ENCODE data around the gene ASF1B.

ASF1B gene

GRCh38 chr19:14138576-14139265, 2.3 kb upstream of the ASF1B start:
- Histone ChIP-seq H3K4me1 (ENCODE audit: control insufficient read depth in 5 of 5, insufficient read depth in 5 of 5, low read length in 5 of 5) (peaks cover 0 to 40% (median 27%) of the 10 kb centered on the region in 5 donors), H3K4me3 (ENCODE audit: low read depth in 1 of 5, low read length in 5 of 5) (no peak overlapping the region), H3K27me3 (ENCODE audit: control insufficient read depth in 5 of 5, insufficient read depth in 4 of 5, low read length in 5 of 5) (no peaks in the 10 kb centered on the region), H3K9ac (ENCODE audit: low read length in 5 of 5) (peak overlapping the region in 3 of 5 donors; percentile 8 to 73 (median 47)), H3K36me3 (ENCODE audit: control insufficient read depth in 5 of 5, insufficient read depth in 5 of 5, low read length in 5 of 5) (no peaks in the 10 kb centered on the region), H3K27ac (ENCODE audit: low read depth, low read length) (peak overlapping the region; percentile 97), H3K9me3 (ENCODE audit: control insufficient read depth in 5 of 5, low read length in 5 of 5) (no peaks in the 10 kb centered on the region)

- Histone ChIP-seq H3K4me3 (ENCODE audit: low read depth in 1 of 5, low read length in 5 of 5) (peak overlapping the region in 4 of 5 donors; percentile 54 to 79 (median 73)), H3K27me3 (ENCODE audit: control insufficient read depth in 5 of 5, insufficient read depth in 4 of 5, low read length in 5 of 5) (no peaks in the 10 kb centered on the region), H3K36me3 (ENCODE audit: control insufficient read depth in 5 of 5, insufficient read depth in 5 of 5, low read length in 5 of 5) (no peaks in the 10 kb centered on the region), H3K4me1 (ENCODE audit: control insufficient read depth in 5 of 5, insufficient read depth in 5 of 5, low read length in 5 of 5) (peaks cover 0 to 40% (median 27%) of the 10 kb centered on the region in 5 donors), H3K27ac (ENCODE audit: low read depth, low read length) (peak overlapping the region; percentile 46), H3K9ac (ENCODE audit: low read length in 5 of 5) (peak overlapping the region in 4 of 5 donors; percentile 59 to 75 (median 67)), H3K9me3 (ENCODE audit: control insufficient read depth in 5 of 5, low read length in 5 of 5) (no peaks in the 10 kb centered on the region)
These were observed 342 bp downstream of the ASF1B start for GRCh38 chr19:14135985-14136508.

- no peak overlapping the region for H3K4me3 ChIP-seq (ENCODE audit: low read depth in 1 of 5, low read length in 5 of 5)
- H3K4me1 ChIP-seq (ENCODE audit: control insufficient read depth in 5 of 5, insufficient read depth in 5 of 5, low read length in 5 of 5) = peaks cover 0 to 42% (median 27%) of the 10 kb centered on the region in 5 donors
- H3K9ac ChIP-seq (ENCODE audit: low read length in 5 of 5) = no peak overlapping the region
- no peaks in the 10 kb centered on the region for H3K36me3 ChIP-seq (ENCODE audit: control insufficient read depth in 5 of 5, insufficient read depth in 5 of 5, low read length in 5 of 5)
- no peaks in the 10 kb centered on the region for H3K27me3 ChIP-seq (ENCODE audit: control insufficient read depth in 5 of 5, insufficient read depth in 4 of 5, low read length in 5 of 5)
- no peaks in the 10 kb centered on the region for H3K9me3 ChIP-seq (ENCODE audit: control insufficient read depth in 5 of 5, low read length in 5 of 5)
- no peak overlapping the region for H3K27ac ChIP-seq (ENCODE audit: low read depth, low read length)
These were observed 1.0 kb downstream of the ASF1B start for GRCh38 chr19:14135355-14135754.

- H3K9ac ChIP-seq (ENCODE audit: low read length in 5 of 5) = peak overlapping the region in 1 of 5 donors; percentile 38
- no peaks in the 10 kb centered on the region for H3K36me3 ChIP-seq (ENCODE audit: control insufficient read depth in 5 of 5, insufficient read depth in 5 of 5, low read length in 5 of 5)
- no peak overlapping the region for H3K4me3 ChIP-seq (ENCODE audit: low read depth in 1 of 5, low read length in 5 of 5)
- peak overlapping the region; percentile 86 for H3K27ac ChIP-seq (ENCODE audit: low read depth, low read length)
- peaks cover 9 to 32% (median 27%) of the 10 kb centered on the region in 5 donors for H3K4me1 ChIP-seq (ENCODE audit: control insufficient read depth in 5 of 5, insufficient read depth in 5 of 5, low read length in 5 of 5)
- no peaks in the 10 kb centered on the region for H3K27me3 ChIP-seq (ENCODE audit: control insufficient read depth in 5 of 5, insufficient read depth in 4 of 5, low read length in 5 of 5)
- no peaks in the 10 kb centered on the region for H3K9me3 ChIP-seq (ENCODE audit: control insufficient read depth in 5 of 5, low read length in 5 of 5)
These were observed 8.4 kb downstream of the ASF1B start for GRCh38 chr19:14127929-14128509.

GRCh38 chr19:14127176-14127575, 9.2 kb downstream of the ASF1B start:
- no peaks in the 10 kb centered on the region for H3K36me3 ChIP-seq (ENCODE audit: control insufficient read depth in 5 of 5, insufficient read depth in 5 of 5, low read length in 5 of 5)
- peak overlapping the region; percentile 86 for H3K27ac ChIP-seq (ENCODE audit: low read depth, low read length)
- no peak overlapping the region for H3K4me3 ChIP-seq (ENCODE audit: low read depth in 1 of 5, low read length in 5 of 5)
- peaks cover 9 to 32% (median 27%) of the 10 kb centered on the region in 5 donors for H3K4me1 ChIP-seq (ENCODE audit: control insufficient read depth in 5 of 5, insufficient read depth in 5 of 5, low read length in 5 of 5)
- H3K9me3 ChIP-seq (ENCODE audit: control insufficient read depth in 5 of 5, low read length in 5 of 5) = no peaks in the 10 kb centered on the region
- no peaks in the 10 kb centered on the region for H3K27me3 ChIP-seq (ENCODE audit: control insufficient read depth in 5 of 5, insufficient read depth in 4 of 5, low read length in 5 of 5)
- peak overlapping the region in 3 of 5 donors; percentile 2 to 19 (median 16) for H3K9ac ChIP-seq (ENCODE audit: low read length in 5 of 5)

- Histone ChIP-seq H3K27me3 (ENCODE audit: control insufficient read depth in 5 of 5, insufficient read depth in 4 of 5, low read length in 5 of 5) (no peaks in the 10 kb centered on the region), H3K9me3 (ENCODE audit: control insufficient read depth in 5 of 5, low read length in 5 of 5) (no peaks in the 10 kb centered on the region), H3K4me3 (ENCODE audit: low read depth in 1 of 5, low read length in 5 of 5) (no peak overlapping the region), H3K9ac (ENCODE audit: low read length in 5 of 5) (no peak overlapping the region), H3K36me3 (ENCODE audit: control insufficient read depth in 5 of 5, insufficient read depth in 5 of 5, low read length in 5 of 5) (no peaks in the 10 kb centered on the region), H3K27ac (ENCODE audit: low read depth, low read length) (no peak overlapping the region), H3K4me1 (ENCODE audit: control insufficient read depth in 5 of 5, insufficient read depth in 5 of 5, low read length in 5 of 5) (peaks cover 15 to 43% (median 38%) of the 10 kb centered on the region in 5 donors)
These were observed 13.5 kb downstream of the ASF1B start for GRCh38 chr19:14122924-14123323.

- H3K27ac ChIP-seq (ENCODE audit: low read depth, low read length) = peak overlapping the region; percentile 99
- H3K9ac ChIP-seq (ENCODE audit: low read length in 5 of 5) = peak overlapping the region in 2 of 5 donors; percentile 37 to 91
These were observed 15.9 kb downstream of the ASF1B start for GRCh38 chr19:14120497-14120780.

GRCh38 chr19:14119644-14120496, 16.5 kb downstream of the ASF1B start:
- Histone ChIP-seq H3K4me1 (ENCODE audit: control insufficient read depth in 5 of 5, insufficient read depth in 5 of 5, low read length in 5 of 5) (peaks cover 18 to 52% (median 47%) of the 10 kb centered on the region in 5 donors), H3K36me3 (ENCODE audit: control insufficient read depth in 5 of 5, insufficient read depth in 5 of 5, low read length in 5 of 5) (no peaks in the 10 kb centered on the region), H3K9ac (ENCODE audit: low read length in 5 of 5) (peak overlapping the region; percentile 56 to 98 (median 87)), H3K27ac (ENCODE audit: low read depth, low read length) (peak overlapping the region; percentile 99), H3K27me3 (ENCODE audit: control insufficient read depth in 5 of 5, insufficient read depth in 4 of 5, low read length in 5 of 5) (no peaks in the 10 kb centered on the region), H3K9me3 (ENCODE audit: control insufficient read depth in 5 of 5, low read length in 5 of 5) (no peaks in the 10 kb centered on the region), H3K4me3 (ENCODE audit: low read depth in 1 of 5, low read length in 5 of 5) (peak overlapping the region in 1 of 5 donors; percentile 69)

More at GRCh38 chr19:14120497-14120780, 15.9 kb downstream of the ASF1B start:
- Histone ChIP-seq H3K9me3 (ENCODE audit: control insufficient read depth in 5 of 5, low read length in 5 of 5) (no peaks in the 10 kb centered on the region), H3K27me3 (ENCODE audit: control insufficient read depth in 5 of 5, insufficient read depth in 4 of 5, low read length in 5 of 5) (no peaks in the 10 kb centered on the region), H3K4me3 (ENCODE audit: low read depth in 1 of 5, low read length in 5 of 5) (no peak overlapping the region), H3K36me3 (ENCODE audit: control insufficient read depth in 5 of 5, insufficient read depth in 5 of 5, low read length in 5 of 5) (no peaks in the 10 kb centered on the region), H3K4me1 (ENCODE audit: control insufficient read depth in 5 of 5, insufficient read depth in 5 of 5, low read length in 5 of 5) (peaks cover 18 to 47% (median 41%) of the 10 kb centered on the region in 5 donors)

- Histone ChIP-seq H3K4me3 (ENCODE audit: low read depth in 1 of 5, low read length in 5 of 5) (peak overlapping the region; percentile 40 to 83 (median 69)), H3K4me1 (ENCODE audit: control insufficient read depth in 5 of 5, insufficient read depth in 5 of 5, low read length in 5 of 5) (peaks cover 20 to 60% (median 54%) of the 10 kb centered on the region in 5 donors), H3K27me3 (ENCODE audit: control insufficient read depth in 5 of 5, insufficient read depth in 4 of 5, low read length in 5 of 5) (no peaks in the 10 kb centered on the region), H3K36me3 (ENCODE audit: control insufficient read depth in 5 of 5, insufficient read depth in 5 of 5, low read length in 5 of 5) (no peaks in the 10 kb centered on the region), H3K9ac (ENCODE audit: low read length in 5 of 5) (peak overlapping the region; percentile 74 to 98 (median 87)), H3K9me3 (ENCODE audit: control insufficient read depth in 5 of 5, low read length in 5 of 5) (no peaks in the 10 kb centered on the region), H3K27ac (ENCODE audit: low read depth, low read length) (peak overlapping the region; percentile 99)
These were observed 17.2 kb downstream of the ASF1B start for GRCh38 chr19:14119146-14119545.
